Fibroblast of upper back skin (primary cell): ENCODE measurements around the gene RITA1.

Source experiments
- DNase-seq: peaks from one replicate; pipeline ENCODE4 v3.0.0-alpha.2; 2013

Gene RITA1

GRCh38 chr12:113154351-113154973 is 31.1 kb upstream of the RITA1 start:
- DNase-seq = peak; percentile 3

- no peak for DNase-seq
These were observed 30.5 kb upstream of the RITA1 start for GRCh38 chr12:113155060-113155459.

GRCh38 chr12:113155646-113156045 is 29.9 kb upstream of the RITA1 start:
- DNase-seq = no peak

GRCh38 chr12:113157218-113157859 is 28.2 kb upstream of the RITA1 start:
- DNase-seq = no peak

GRCh38 chr12:113158439-113159203 is 26.9 kb upstream of the RITA1 start:
- DNase-seq = no peak

GRCh38 chr12:113159937-113160336 is 25.6 kb upstream of the RITA1 start:
- no peak for DNase-seq

- no peak for DNase-seq
These were observed 24.0 kb upstream of the RITA1 start for GRCh38 chr12:113161415-113162016.

- peak; percentile 42 for DNase-seq
These were observed 23.2 kb upstream of the RITA1 start for GRCh38 chr12:113162102-113163029.

- DNase-seq = no peak
These were observed 22.5 kb upstream of the RITA1 start for GRCh38 chr12:113163030-113163360.

GRCh38 chr12:113164014-113164413 is 21.5 kb upstream of the RITA1 start:
- no peak for DNase-seq

GRCh38 chr12:113165521-113166450 is 19.7 kb upstream of the RITA1 start:
- no peak for DNase-seq

- no peak for DNase-seq
These were observed 17.7 kb upstream of the RITA1 start for GRCh38 chr12:113167868-113168267.

- DNase-seq = no peak
These were observed 15.8 kb upstream of the RITA1 start for GRCh38 chr12:113169697-113170096.

GRCh38 chr12:113170457-113170856 is 15.1 kb upstream of the RITA1 start:
- no peak for DNase-seq

- DNase-seq = no peak
These were observed 14.6 kb upstream of the RITA1 start for GRCh38 chr12:113170926-113171325.

GRCh38 chr12:113171543-113171942 is 14.0 kb upstream of the RITA1 start:
- no peak for DNase-seq

- DNase-seq = no peak
These were observed 13.3 kb upstream of the RITA1 start for GRCh38 chr12:113172185-113172584.

- no peak for DNase-seq
These were observed 12.3 kb upstream of the RITA1 start for GRCh38 chr12:113173081-113173698.

GRCh38 chr12:113174461-113175384 is 10.8 kb upstream of the RITA1 start:
- peak; percentile 49 for DNase-seq

GRCh38 chr12:113179023-113179422 is 6.5 kb upstream of the RITA1 start:
- no peak for DNase-seq
